Fibroblast of the aortic adventitia (primary cell): Measurements from ENCODE around the gene ATIC. TPM values are rescaled to one million over a fixed set of nuclear protein-coding genes. Genes with fewer than 3 reads are reported as not detected.
"Not testable (repeated sequence)": the region's sequence is repeated elsewhere in the genome, so short reads cannot be mapped to it uniquely, and the experiment has no call there.

Experiments
- DNase-seq: peaks from one replicate; pipeline ENCODE4 v3.0.0-alpha.2; 2010; ENCODE audit warnings: low read depth
- H3K4me3 ChIP-seq: 2 replicates; pipeline ENCODE4 v1.5.1; 2011; ENCODE audit warnings: low read depth, mild to moderate bottlenecking, control low read depth, low read length, moderate library complexity
- total RNA-seq: library from RNA; depleted of rRNA; stranded (reverse); fragments of >200 nt; gene quantifications from 2 replicates; pipeline ENCODE4 v1.2.3, GENCODE V29; 2012; ENCODE audit warnings: low replicate concordance
- TF ChIP-seq, protein P1 (sequence below): IDR thresholded peaks from 2 replicates; pipeline ENCODE4 v1.5.1; 2011; ENCODE audit warnings: mild to moderate bottlenecking, low read length, control low read depth, inconsistent platforms; ENCODE audit not compliant: insufficient read depth

The ATIC gene
- total RNA-seq, 1 donor, result 24.5 TPM

DNA sequence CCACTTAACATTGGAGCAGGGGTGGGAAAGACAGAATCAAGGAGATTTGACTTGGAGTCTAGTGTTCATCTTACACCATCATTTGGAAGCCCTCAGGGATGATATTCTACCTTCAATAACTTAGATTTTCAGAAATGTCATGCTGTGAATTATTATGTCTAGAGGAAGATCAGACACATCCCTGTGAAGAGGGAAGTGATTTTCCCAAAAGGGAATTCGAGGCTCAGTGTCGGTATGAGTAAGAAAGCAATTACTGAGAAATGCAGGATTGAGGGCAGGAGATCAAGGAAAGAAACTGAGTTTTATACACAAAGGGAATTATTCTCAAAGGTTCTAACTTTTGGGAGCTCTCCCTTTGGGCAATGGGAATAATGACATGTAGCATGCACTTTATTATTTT lies 25.6 kb upstream of the ATIC start:
- TF ChIP-seq, protein P1, sequence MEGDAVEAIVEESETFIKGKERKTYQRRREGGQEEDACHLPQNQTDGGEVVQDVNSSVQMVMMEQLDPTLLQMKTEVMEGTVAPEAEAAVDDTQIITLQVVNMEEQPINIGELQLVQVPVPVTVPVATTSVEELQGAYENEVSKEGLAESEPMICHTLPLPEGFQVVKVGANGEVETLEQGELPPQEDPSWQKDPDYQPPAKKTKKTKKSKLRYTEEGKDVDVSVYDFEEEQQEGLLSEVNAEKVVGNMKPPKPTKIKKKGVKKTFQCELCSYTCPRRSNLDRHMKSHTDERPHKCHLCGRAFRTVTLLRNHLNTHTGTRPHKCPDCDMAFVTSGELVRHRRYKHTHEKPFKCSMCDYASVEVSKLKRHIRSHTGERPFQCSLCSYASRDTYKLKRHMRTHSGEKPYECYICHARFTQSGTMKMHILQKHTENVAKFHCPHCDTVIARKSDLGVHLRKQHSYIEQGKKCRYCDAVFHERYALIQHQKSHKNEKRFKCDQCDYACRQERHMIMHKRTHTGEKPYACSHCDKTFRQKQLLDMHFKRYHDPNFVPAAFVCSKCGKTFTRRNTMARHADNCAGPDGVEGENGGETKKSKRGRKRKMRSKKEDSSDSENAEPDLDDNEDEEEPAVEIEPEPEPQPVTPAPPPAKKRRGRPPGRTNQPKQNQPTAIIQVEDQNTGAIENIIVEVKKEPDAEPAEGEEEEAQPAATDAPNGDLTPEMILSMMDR, result no peak
- no peak for DNase-seq
- no peak overlapping the region for H3K4me3 ChIP-seq

DNA sequence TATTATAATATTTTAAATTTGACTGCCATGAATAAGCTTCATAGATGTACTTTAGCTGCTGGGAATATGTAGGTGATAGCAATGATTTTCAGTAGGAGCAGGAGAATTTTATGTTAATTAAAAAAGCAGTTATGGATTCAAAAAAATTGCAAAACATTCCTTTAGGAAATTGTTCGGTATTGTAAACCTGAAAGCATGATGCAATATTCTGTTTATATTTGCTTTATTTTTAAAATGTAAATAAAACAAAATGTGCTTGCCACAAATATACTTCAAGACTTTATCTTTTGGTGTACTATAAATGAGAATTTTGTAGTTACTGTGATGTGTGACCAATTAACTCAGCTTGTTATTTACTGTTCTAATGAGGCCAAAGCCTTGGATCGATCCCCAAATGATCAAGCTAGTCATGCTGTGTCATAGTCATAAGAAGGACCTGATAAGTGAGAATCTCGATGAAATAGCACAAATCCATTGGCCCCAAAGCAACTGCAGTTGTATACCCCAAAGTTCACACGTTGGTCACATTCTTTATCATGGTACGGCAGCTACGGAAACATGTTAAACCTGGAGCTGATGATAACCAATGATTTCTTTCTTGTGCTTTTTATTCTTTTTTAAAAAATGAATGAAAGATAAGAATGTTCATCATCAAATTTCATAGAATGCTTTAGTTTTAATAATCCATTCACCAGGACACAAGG lies 23.6 kb upstream of the ATIC start:
- no peak for DNase-seq
- TF ChIP-seq, protein P1, result no peak
- no peak overlapping the region for H3K4me3 ChIP-seq

DNA sequence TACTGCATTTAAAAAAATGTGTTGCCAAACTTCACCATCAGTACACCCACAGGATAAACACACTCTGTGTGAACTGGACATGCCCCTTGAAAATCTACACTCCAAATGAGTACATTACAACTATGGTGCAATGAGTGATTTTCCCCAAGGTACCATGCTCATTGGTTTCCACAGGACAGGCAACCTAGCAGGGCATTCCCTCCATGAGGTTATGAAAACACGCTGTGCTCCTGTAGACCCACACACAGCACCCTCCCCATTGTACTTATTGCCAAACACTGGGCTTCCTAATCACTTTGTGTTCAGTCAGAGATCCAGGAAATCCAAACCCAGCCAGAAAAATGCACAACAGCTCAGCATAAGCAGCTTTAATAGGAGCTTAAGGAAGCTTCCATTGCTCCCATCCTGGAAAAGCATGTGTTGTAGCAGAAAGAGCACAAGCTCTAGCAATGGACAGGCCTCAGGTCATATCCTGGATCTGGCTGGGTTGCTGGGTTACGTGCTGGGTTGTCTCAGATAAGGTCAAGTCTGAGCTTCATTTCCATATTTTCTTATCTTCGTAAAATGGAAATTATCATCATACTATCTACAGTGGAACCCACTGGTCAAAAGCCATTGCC lies 20.8 kb upstream of the ATIC start:
- peak; percentile 20 for DNase-seq
- TF ChIP-seq, protein P1, result no peak
- H3K4me3 ChIP-seq, result no peak overlapping the region

DNA sequence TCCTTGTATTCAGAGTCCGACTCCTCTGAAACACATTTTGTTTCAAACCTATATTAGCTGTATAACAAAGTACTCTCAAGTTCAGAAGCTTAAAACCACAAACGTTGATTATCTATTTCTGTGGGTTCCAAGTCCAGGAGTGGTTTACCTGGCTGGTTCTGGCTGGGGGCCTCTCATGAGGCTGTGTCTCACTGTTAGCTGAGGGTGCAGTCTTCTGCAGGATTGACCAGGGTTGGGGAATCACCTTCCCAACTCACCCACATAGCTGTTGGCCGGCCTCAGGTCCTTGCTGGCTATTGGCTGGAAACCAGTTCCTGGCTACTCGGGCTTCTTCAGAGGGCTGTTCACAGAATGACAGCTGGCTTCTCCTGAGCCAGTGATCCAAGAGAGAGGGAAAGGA lies 18.0 kb upstream of the ATIC start:
- TF ChIP-seq, protein P1, result no peak
- no peak for DNase-seq
- no peak overlapping the region for H3K4me3 ChIP-seq

DNA sequence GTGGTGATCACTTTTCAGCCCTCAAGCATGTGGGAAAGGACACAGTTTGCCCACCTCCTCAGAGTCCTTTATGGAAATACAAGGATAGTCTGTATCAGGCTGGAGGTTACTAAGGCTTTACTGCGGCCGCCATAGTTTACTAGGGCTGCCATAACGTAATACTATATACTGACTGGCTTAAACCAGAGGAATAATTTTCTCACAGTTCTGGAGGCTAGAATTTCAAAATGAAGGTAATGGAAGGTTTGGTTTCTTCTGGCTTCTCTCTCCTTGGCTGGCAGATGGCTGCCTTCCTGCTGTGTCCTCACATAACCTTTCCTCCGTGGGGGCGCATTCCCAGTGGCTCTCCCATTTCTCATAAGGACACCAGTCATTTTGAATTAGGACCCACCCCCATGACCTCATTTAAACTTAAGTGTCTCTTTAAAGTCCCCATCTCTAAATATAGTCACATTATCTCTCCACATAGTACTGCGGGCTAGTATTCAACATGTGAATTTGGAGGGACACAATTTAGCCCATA lies 12.5 kb upstream of the ATIC start:
- TF ChIP-seq, protein P1, result no peak
- no peak overlapping the region for H3K4me3 ChIP-seq
- no peak for DNase-seq

DNA sequence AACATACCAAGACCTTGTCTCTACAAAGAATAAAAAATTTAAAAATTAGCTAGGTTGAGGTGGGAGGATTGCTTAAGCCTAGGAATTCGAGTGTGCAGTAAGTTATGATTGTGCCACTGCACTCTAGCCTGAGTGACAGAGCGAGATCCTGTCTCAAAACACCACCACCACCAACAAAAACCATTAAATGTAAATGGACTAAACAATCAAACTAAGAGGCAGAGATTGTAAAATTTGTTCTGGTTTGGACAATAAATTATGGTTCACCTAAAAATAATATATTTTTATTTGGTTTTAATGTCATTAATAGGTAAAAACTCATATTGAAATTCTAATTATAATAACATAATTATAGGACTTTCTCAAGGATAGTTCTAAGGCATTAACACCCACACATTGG lies 9.9 kb upstream of the ATIC start:
- TF ChIP-seq, protein P1, result no peak
- no peak for DNase-seq
- no peak overlapping the region for H3K4me3 ChIP-seq

DNA sequence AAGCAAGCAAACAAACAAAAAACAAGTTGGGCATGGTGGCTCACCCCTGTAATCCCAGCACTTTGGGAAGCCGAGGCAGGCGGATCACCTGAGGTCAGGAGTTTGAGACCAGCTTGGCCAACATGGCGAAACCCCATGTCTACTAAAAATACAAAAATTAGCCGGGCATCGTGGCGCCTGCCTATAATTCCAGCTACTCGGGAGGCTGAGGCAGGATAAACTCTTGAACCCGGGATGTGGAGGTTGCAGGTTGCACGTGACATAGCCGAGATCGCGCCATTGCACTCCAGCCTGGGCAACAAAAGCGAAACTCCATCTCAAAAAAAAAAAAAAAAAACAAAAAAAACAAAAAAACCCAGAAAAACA lies 617 bp upstream of the ATIC start:
- H3K4me3 ChIP-seq, result peak overlapping the region; percentile 87
- DNase-seq, result not testable (repeated sequence)
